HG02840 (cell line): ENCODE measurements around the gene CES1.
"Not testable (repeated sequence)": the region's sequence is repeated elsewhere in the genome, so short reads cannot be mapped to it uniquely, and the experiment has no call there.

ENCODE experiments used
- ATAC-seq: cut with Tn5 transposase; IDR thresholded peaks from one replicate; pipeline ENCODE4 v1.9.1; 2021; ENCODE audit warnings: mild to moderate bottlenecking, moderate library complexity, moderate number of reproducible peaks; ENCODE audit not compliant: unreplicated experiment, low FRiP score

The CES1 gene

DNA sequence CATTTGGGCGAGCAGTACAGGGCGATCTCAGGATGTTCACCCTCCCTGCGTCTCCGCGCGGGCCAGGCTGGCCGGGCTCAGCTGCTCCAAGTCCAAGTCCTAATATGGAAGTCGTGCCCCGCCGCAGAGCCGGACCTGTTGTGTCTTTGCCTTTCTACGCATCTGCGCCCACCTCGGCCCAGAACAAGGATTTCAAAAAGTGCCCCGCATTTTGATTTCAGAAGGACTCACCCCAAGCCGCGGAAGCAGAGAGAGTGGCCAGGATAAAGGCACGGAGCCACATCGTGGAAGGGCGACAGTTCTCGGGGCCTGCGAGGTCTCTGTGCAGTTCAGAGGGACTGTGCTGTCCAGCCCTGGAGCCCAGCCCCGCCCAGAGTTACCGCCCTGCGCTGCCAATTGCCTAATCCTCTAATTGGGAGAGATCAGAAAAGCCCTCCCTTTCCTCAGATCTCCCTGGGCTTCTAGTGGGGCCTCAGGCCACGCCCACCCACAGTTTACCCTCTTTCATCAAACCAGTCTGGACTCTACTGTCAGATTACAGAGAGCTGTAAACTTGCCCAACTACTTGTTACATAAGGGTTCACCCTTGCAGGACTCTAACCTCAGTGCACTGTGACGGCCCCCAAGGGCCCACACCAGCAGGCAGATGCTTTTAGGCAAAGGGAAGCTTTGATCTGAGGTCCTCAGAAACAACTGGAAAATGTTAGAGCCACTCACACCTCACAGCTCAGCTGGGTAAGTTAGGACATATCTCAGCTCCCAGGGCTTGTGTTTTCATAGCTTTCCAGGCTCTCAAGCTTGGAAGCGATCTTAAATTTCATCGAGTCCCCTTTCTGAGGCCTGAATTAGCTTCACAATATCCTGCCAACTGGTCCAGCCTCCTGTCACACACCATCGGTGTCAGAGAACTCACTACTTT lies at the start of gene CES1:
Gene CES1, minus strand, starts transcription at position 324 of the 919 bp plus-strand sequence. Its CDS starts 41 bp downstream, at position 283.
- ATAC-seq = no peak

GRCh38 chr16:55876854-55877253 lies 44.0 kb upstream of the CES1 start:
- no peak for ATAC-seq

DNA sequence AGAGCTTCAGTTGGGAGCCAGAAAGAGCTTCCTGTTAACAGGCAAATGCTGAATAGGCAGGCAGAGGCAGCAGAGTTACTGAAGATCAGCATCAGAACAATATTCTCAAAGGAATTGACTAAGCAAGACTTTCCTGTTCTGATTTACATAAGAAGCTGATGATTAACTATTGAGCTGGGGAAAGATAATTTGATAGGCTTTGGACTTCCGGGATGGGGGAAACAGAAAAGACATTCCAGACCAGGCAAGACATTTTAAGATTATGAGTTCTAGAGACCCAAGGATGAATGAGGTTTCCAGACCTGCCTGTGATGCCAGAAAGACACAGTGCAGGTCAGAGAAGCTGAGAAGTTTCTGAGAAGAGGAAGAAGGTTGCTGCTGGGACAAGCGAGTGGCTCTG lies 42.4 kb upstream of the CES1 start, which contains the start of gene CES5A:
Gene CES5A, minus strand, starts transcription at position 101 of the 400 bp plus-strand sequence. CDS start 152 bp downstream, outside the sequence.
- ATAC-seq = no peak

DNA sequence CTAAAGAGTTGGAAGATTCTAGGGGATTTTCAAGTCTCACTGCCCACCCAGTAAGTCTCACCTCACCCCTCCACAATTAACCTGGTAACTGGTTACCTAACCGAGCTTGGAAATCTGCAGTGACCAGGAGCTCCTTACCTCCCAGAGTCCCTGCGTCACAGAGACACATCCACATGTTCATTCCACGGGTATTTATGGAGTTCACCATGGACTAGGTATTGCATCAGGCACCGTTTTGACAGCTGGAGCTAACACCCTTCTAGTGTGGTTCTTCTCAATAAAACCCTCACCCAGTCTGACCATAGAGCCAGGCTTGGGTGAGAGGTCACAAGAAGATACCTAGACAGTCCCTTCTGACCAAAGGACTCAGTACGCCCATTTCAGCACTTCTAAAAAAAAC lies 40.2 kb upstream of the CES1 start:
- ATAC-seq = no peak

DNA sequence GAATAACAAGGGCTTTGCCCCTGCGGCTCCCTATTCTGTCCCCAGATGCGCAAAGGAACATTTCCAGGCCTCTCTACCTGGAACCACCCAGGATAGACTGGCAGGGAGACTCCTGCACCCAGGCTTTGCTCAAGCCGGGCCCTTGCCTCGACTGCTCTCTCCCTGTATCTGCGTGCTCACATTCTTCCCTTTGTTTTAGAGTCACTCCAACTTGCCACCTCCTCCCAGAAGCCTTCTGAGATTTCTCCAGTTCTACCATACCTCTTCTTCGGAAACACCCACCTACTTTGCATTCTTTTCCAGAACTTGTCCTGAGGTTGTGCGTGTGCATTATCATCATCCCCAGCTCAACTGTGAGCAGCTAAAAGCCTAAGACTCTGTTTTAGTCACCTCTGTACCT lies 39.2 kb upstream of the CES1 start:
- no peak for ATAC-seq

DNA sequence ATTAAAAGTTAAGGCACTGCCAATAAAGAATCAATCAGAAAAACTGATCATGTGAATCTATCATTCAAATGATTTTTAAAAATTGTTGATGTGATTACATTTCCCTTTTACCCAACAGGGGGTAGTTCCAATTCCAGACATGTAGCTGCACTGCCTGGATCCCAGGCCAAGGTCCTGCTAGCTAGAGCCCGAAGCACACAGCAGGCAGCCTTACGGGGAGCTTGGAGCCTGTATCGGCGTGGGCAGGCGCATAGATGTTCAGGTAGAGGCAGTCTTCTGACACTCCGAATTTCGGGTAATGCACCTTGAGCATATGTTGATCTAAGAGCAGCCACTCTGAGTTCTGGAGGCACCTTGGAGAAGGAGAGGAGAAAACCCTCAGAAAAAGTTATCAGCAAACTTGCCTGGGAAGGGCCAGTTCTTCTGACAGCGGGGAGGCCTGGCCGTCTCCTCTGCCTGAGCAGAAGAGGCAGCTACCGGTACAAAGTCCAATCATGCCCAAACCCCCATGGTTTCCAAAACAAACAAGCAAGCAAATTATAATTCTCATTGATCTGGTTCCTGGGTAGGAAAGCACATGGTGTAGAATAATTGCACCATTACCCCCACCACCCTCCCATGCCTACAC lies 38.6 kb upstream of the CES1 start:
- ATAC-seq = no peak

GRCh38 chr16:55868980-55869379 lies 36.1 kb upstream of the CES1 start:
- no peak for ATAC-seq

GRCh38 chr16:55868137-55868536 lies 35.2 kb upstream of the CES1 start:
- ATAC-seq = no peak

GRCh38 chr16:55861288-55861687 lies 28.4 kb upstream of the CES1 start:
- no peak for ATAC-seq

DNA sequence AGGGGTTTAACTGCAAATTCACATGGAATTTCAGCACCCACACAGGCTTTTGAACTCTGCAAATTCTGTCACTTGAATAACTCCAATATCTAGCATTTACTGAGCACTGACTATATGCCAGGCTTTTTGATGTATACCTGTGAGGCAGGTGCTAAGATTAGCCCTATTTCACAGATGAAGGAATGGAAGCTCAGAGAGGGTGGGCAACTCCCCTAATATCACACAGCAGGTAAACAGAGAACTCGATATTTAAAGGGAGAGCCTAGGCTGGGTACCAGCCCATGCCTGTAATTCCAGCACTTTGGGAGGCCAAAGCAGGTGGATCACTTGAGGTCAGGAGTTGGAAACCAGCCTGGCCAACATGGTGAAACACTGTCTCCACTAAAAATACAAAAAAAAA lies 24.8 kb upstream of the CES1 start:
- not testable (repeated sequence) for ATAC-seq

GRCh38 chr16:55856950-55857349 lies 24.1 kb upstream of the CES1 start:
- ATAC-seq = no peak

- ATAC-seq = no peak
Observed at GRCh38 chr16:55853114-55853513, 20.2 kb upstream of the CES1 start.

DNA sequence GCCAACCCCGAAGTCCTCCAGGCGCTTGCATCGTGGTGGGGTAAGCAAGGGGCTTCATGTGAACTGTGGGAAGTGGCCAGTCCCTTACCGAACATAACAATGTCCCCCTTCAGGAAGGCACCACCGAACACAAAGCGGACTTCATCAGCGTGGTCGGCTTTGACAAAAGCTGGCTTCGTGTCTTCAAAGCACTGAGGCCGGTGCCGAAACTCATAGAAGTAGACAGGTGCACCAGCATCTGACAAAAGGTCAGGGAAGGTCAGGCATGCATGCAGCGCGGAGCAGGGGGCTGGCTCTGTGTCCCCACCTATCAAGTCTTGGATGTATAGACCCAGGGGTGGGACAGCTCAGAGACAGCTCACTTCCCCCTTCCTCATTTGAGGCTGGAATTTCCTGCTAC lies 16.6 kb upstream of the CES1 start:
- no peak for ATAC-seq

DNA sequence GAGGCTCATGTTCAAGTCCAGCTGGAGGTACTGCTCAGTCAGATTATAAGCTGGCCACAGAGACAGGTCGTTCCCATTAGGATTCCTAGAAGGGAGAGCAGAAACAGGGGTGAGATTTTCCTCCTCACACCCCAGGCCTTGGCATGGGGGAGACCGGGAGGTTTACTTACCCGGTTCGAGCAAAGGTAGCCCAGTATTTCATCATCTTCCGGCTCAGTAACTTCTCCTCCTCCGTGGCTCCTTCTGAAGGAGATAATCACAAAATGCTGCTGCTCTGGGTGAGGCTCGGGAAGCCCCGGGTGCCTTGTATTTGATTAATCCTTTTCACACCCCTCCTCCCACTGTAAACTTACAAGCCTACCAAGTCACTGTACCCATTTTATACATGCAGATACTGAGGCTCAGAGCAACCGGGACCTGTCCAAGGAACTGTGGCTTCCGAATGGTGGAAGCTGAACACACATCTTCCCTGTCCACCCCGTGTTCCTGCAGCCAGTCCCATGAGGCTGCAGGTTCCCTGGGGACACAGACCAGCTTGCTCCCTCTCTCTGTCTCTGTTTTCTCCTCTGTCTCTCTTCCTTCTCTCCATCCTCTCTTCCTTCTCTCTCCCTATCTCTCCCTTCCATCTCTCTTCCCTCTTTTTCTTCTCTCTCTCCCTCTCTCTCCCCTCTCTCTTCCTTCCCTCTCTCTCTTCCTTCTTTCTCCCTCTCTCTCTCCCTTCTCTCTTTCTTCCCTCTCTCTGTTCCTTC lies 13.9 kb upstream of the CES1 start:
- ATAC-seq = no peak

DNA sequence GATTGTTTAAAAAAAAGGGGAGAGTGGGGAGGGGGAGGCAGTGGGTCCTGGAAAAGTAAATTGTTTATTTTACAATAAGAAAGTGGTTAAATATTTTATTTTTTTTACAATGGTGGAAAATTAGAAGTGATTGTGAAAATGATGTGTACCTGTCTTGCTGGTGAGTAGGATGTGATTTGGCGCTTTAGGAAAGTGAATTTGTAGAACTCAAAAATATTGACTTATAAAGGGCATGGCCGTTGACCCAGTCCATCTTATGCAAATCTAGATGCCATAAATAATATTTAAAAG lies 10.2 kb upstream of the CES1 start:
- ATAC-seq = no peak

DNA sequence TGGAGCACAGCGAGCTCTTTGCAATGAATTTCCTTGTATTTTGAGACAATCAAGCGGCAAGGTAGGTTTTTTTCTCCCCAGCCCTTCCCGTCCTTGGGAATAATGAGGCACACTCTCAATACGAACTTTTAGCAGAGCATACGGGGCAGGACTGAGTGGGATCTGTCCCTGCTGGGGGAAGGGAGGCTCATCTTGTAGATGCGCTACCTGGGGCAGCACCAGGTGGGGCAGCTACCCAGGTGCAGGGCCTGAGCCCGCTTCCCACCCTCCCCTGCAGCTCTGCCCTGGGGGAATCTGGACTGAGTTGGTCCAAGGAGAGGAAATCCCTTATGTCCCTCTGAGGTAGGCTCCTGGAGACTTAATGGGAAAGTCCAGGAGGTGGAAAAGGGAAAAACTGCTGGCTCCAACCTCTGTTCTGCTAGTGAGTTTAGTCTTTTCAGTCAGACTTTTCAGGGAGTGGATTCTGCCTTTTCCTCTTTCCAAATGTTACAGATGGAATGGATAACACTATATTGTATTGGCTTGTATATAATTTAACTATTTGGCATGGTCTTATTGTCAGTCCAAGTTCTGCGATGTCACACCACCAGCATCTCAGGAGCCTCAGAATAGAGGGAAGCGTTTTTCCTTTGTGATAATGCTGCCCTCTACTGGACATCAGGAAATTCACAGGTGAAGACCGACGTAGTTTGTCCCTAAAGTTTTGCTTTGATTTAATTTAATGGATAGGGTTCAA lies 9.6 kb upstream of the CES1 start:
- ATAC-seq = no peak

GRCh38 chr16:55839115-55839514 lies 6.2 kb upstream of the CES1 start:
- ATAC-seq = no peak

GRCh38 chr16:55836158-55836611 lies 3.3 kb upstream of the CES1 start:
- ATAC-seq = no peak

DNA sequence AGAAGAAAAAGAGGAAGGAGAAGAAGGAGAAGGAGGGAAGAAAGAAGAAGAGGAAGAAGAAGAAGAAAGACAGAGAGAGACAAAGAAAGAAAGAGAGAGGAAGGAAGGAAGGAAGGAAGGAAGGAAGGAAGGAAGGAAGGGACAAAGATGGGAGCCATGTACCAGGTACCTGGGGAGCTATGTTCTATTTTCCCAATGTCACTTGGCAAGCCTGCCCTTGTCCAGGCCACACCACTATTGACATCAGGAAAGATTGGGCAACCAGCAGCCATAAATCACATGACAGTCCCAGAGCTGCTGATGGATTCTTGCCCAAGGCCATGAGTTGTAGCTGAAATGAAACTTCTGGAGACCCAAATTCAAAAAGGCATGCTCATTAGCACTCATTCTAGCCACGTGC lies 2.7 kb upstream of the CES1 start:
- ATAC-seq = no peak

- not testable (repeated sequence) for ATAC-seq
Observed at GRCh38 chr16:55835173-55835572, 2.3 kb upstream of the CES1 start.
